H1 (cell line): ENCODE data around the gene KCNB1. TPM values are rescaled to one million over a fixed set of nuclear protein-coding genes. Genes with fewer than 3 reads are reported as not detected.

ENCODE experiments used
- CTCF ChIA-PET: fragments of 300-600 bp; sonication (Branson Sonifier 250); formaldehyde crosslinking; loops from one replicate; lab custom pipeline; 2021; ENCODE audit not compliant: partially characterized antibody; lab: Charles Lee
- POLR2A ChIA-PET: fragments of 300-600 bp; sonication (Branson Sonifier 250); formaldehyde crosslinking; loops from one replicate; lab custom pipeline; 2021; ENCODE audit warnings: inconsistent platforms; ENCODE audit not compliant: partially characterized antibody; lab: Charles Lee
- DNase-seq, 2 experiments: peaks; one replicate each; pipeline versions ENCODE4 v3.0.0 to v3.0.0-alpha.2; 2010 to 2022; ENCODE audit warnings: low spot score in 2 of 2, low read depth in 1 of 2, mixed read lengths in 1 of 2
- FAIRE-seq: peaks from 2 replicates; lab custom pipeline; 2011; peaks lifted over from hg19 to GRCh38; lab: Jason Lieb, UNC
- H2AFZ ChIP-seq: 2 replicates; pipeline ENCODE4 v1.8.1; 2012; ENCODE audit warnings: low read length, inconsistent platforms
- H2AK5ac ChIP-seq: 2 replicates; pipeline ENCODE4 v1.6.1; 2013; ENCODE audit warnings: low read depth, low read length
- H2BK120ac ChIP-seq: replicated peaks from 2 replicates; pipeline ENCODE3; 2013; ENCODE audit warnings: low read depth, low read length, inconsistent platforms
- H2BK12ac ChIP-seq: 2 replicates; pipeline ENCODE4 v1.6.1; 2013; ENCODE audit warnings: low read depth, low read length
- H2BK15ac ChIP-seq: 2 replicates; pipeline ENCODE4 v1.6.1; 2013; ENCODE audit warnings: low read length
- H2BK20ac ChIP-seq: 2 replicates; pipeline ENCODE4 v1.6.1; 2013; ENCODE audit warnings: low read length
- H2BK5ac ChIP-seq: 2 replicates; pipeline ENCODE4 v1.6.1; 2013; ENCODE audit warnings: low read depth, low read length
- H3K14ac ChIP-seq: 2 replicates; pipeline ENCODE4 v1.6.1; 2013; ENCODE audit warnings: inconsistent platforms; ENCODE audit not compliant: insufficient read length
- H3K18ac ChIP-seq: 2 replicates; pipeline ENCODE4 v1.6.1; 2013; ENCODE audit warnings: low read length; ENCODE audit errors: extremely low read depth
- H3K23ac ChIP-seq: 2 replicates; pipeline ENCODE4 v1.6.1; 2013; ENCODE audit warnings: inconsistent platforms; ENCODE audit not compliant: insufficient read length
- H3K23me2 ChIP-seq: 2 replicates; pipeline ENCODE4 v1.6.1; 2013; ENCODE audit warnings: low read depth, low read length
- H3K27ac ChIP-seq: 2 replicates; pipeline ENCODE4 v1.6.1; 2011; ENCODE audit warnings: low read depth, low read length, inconsistent platforms
- H3K27me3 ChIP-seq, 4 experiments: replicated peaks in 1 of 4; 1 replicate in 1 of 4; 2 replicates in 3 of 4; pipeline versions ENCODE4 v1.6.1 to v1.8.1; 2011 to 2013; ENCODE audit warnings: low read length in 3 of 4, mild to moderate bottlenecking in 3 of 4, inconsistent platforms in 2 of 4, mixed read lengths in 2 of 4, moderate library complexity in 1 of 4; ENCODE audit not compliant: control insufficient read depth in 3 of 4, insufficient read depth in 3 of 4; ENCODE audit errors: extremely low read depth in 1 of 4
- H3K36me3 ChIP-seq, 4 experiments: 2 replicates each; pipeline versions ENCODE4 v1.6.1 to v1.8.1; 2011 to 2013; ENCODE audit warnings: mild to moderate bottlenecking in 4 of 4, low read length in 3 of 4, moderate library complexity in 2 of 4, control low read depth in 1 of 4, inconsistent platforms in 1 of 4; ENCODE audit not compliant: insufficient read depth in 4 of 4, control insufficient read depth in 2 of 4
- H3K4ac ChIP-seq: replicated peaks from 2 replicates; pipeline ENCODE3; 2013; ENCODE audit warnings: low read length, low read depth, mixed read lengths, inconsistent platforms; ENCODE audit not compliant: insufficient read length
- H3K4me1 ChIP-seq, 4 experiments: replicated peaks in 1 of 4; 1 replicate in 1 of 4; 2 replicates in 3 of 4; pipeline versions ENCODE4 v1.6.1 to v1.8.1; 2011 to 2013; ENCODE audit warnings: low read length in 3 of 4, inconsistent platforms in 2 of 4, mixed read lengths in 1 of 4; ENCODE audit not compliant: insufficient read depth in 4 of 4, control insufficient read depth in 3 of 4
- H3K4me2 ChIP-seq, 2 experiments: 2 replicates each; pipeline versions ENCODE4 v1.6.1 to v1.8.1; 2011 to 2013; ENCODE audit warnings: low read depth in 2 of 2, low read length in 2 of 2, control low read depth in 1 of 2, inconsistent platforms in 1 of 2, mild to moderate bottlenecking in 1 of 2; ENCODE audit not compliant: insufficient read depth in 1 of 2
- H3K4me3 ChIP-seq, 4 experiments: fragments of 200-600, 300-600 bp in 1 of 4; sonication (generic), shearing (Covaris generic), sonication (Bioruptor Twin) in 1 of 4; 2 replicates each; pipeline versions ENCODE4 v1.5.1 to v1.8.1; 2011 to 2016; ENCODE audit warnings: low read length in 4 of 4, low read depth in 3 of 4, control low read depth in 2 of 4, inconsistent platforms in 2 of 4, mild to moderate bottlenecking in 2 of 4, mixed read lengths in 1 of 4, moderate library complexity in 1 of 4; ENCODE audit not compliant: insufficient read depth in 2 of 4; ENCODE audit errors: extremely low read depth in 1 of 4
- H3K56ac ChIP-seq: replicated peaks from 2 replicates; pipeline ENCODE3; 2013; ENCODE audit warnings: low read depth, mild to moderate bottlenecking, mixed read lengths, low read length, inconsistent platforms; ENCODE audit not compliant: insufficient read length
- H3K79me1 ChIP-seq: 2 replicates; pipeline ENCODE4 v1.6.1; 2013; ENCODE audit warnings: low read depth, low read length, control low read depth
- H3K79me2 ChIP-seq, 2 experiments: 2 replicates each; pipeline versions ENCODE4 v1.6.1 to v1.8.1; 2012 to 2013; ENCODE audit warnings: low read length in 2 of 2, mild to moderate bottlenecking in 2 of 2, inconsistent platforms in 1 of 2; ENCODE audit not compliant: insufficient read depth in 2 of 2, control insufficient read depth in 1 of 2
- H3K9ac ChIP-seq, 4 experiments: replicated peaks in 1 of 4; 1 replicate in 1 of 4; 2 replicates in 3 of 4; pipeline versions ENCODE4 v1.6.1 to v1.8.1; 2011 to 2013; ENCODE audit warnings: low read depth in 3 of 4, low read length in 3 of 4, control low read depth in 2 of 4, mild to moderate bottlenecking in 2 of 4, moderate library complexity in 2 of 4, inconsistent platforms in 1 of 4; ENCODE audit errors: extremely low read depth in 1 of 4
- H3K9me3 ChIP-seq, 2 experiments: 2 replicates each; pipeline versions ENCODE4 v1.6.1 to v1.8.1; 2012 to 2013; ENCODE audit warnings: mild to moderate bottlenecking in 2 of 2, moderate library complexity in 2 of 2, control low read depth in 1 of 2, inconsistent platforms in 1 of 2, low read depth in 1 of 2, low read length in 1 of 2, mixed read lengths in 1 of 2; ENCODE audit not compliant: insufficient read depth in 2 of 2
- H4K20me1 ChIP-seq, 2 experiments: replicated peaks in 1 of 2; 2 replicates each; pipeline versions ENCODE3 to v1.8.1; 2011 to 2013; ENCODE audit warnings: inconsistent platforms in 2 of 2, low read length in 2 of 2, mild to moderate bottlenecking in 1 of 2; ENCODE audit not compliant: insufficient read depth in 2 of 2, control insufficient read depth in 1 of 2
- H4K5ac ChIP-seq: 2 replicates; pipeline ENCODE4 v1.6.1; 2013; ENCODE audit warnings: low read length, low read depth, mixed read lengths, inconsistent platforms; ENCODE audit not compliant: insufficient read length
- H4K8ac ChIP-seq: 2 replicates; pipeline ENCODE4 v1.8.0; 2013; ENCODE audit warnings: mild to moderate bottlenecking, moderate library complexity, low read length, inconsistent platforms; ENCODE audit not compliant: insufficient read depth; ENCODE audit errors: extremely low read depth
- H4K91ac ChIP-seq: replicated peaks from 2 replicates; pipeline ENCODE3; 2013; ENCODE audit warnings: low read length, mixed read lengths, inconsistent platforms; ENCODE audit not compliant: insufficient read length
- CBX5 ChIP-seq: fragments of 300-800, 300-1000 bp; sonication (generic); IDR thresholded peaks from 2 replicates; pipeline ENCODE4 v1.7.1; 2016; ENCODE audit warnings: antibody characterized with exemption, low read length, low read depth
- EGR1 ChIP-seq: IDR thresholded peaks from 2 replicates; pipeline ENCODE4 v1.6.1; 2011; ENCODE audit warnings: low read depth, low read length, borderline replicate concordance
- HDAC2 ChIP-seq, 2 experiments: fragments of 300-600 bp in 1 of 2; sonication (generic) in 1 of 2; IDR thresholded peaks; 2 replicates each; pipeline ENCODE4 v1.6.1; 2011 to 2012; ENCODE audit warnings: low read depth in 2 of 2, low read length in 2 of 2, mild to moderate bottlenecking in 2 of 2, moderate library complexity in 2 of 2, borderline replicate concordance in 1 of 2, inconsistent platforms in 1 of 2
- HDAC6 ChIP-seq: IDR thresholded peaks from one replicate; pipeline ENCODE4 v1.7.1; 2012; ENCODE audit warnings: low read depth, mild to moderate bottlenecking, inconsistent platforms, low read length, moderate library complexity
- KDM4A ChIP-seq: IDR thresholded peaks from one replicate; pipeline ENCODE4 v1.7.1; 2012; ENCODE audit warnings: low read depth, mild to moderate bottlenecking, moderate library complexity, low read length, inconsistent platforms; ENCODE audit not compliant: severe bottlenecking
- PHF8 ChIP-seq: fragments of 200-600 bp; sonication (generic); conservative IDR thresholded peaks from 2 replicates; pipeline ENCODE4 v1.7.1; 2012; ENCODE audit warnings: low read depth, mild to moderate bottlenecking, inconsistent platforms, low read length, moderate library complexity
- RAD21 ChIP-seq, 2 experiments: IDR thresholded peaks in 1 of 2; conservative IDR thresholded peaks in 1 of 2; 2 replicates each; pipeline ENCODE4 v1.6.1; 2011; ENCODE audit warnings: low read depth in 2 of 2, low read length in 2 of 2, improper control_type of control experiment in 1 of 2, inconsistent platforms in 1 of 2, mild to moderate bottlenecking in 1 of 2, moderate library complexity in 1 of 2
- RBBP5 ChIP-seq: IDR thresholded peaks from 2 replicates; pipeline ENCODE4 v1.7.1; 2012; ENCODE audit warnings: low read depth, mild to moderate bottlenecking, inconsistent platforms, low read length, moderate library complexity, borderline replicate concordance
- RFX5 ChIP-seq: IDR thresholded peaks from 2 replicates; pipeline ENCODE4 v1.6.1; 2011; ENCODE audit warnings: low read depth, low read length, improper control_type of control experiment, borderline replicate concordance
- SP2 ChIP-seq: IDR thresholded peaks from 2 replicates; pipeline ENCODE4 v1.6.1; 2012; ENCODE audit warnings: mild to moderate bottlenecking, low read length, inconsistent platforms
- SUZ12 ChIP-seq: fragments of 200-600 bp; sonication (generic); IDR thresholded peaks from 2 replicates; pipeline ENCODE4 v1.6.1; 2012; ENCODE audit warnings: mild to moderate bottlenecking, inconsistent platforms, low read length, moderate library complexity, mixed read lengths
- WGBS, 2 experiments: shearing (Covaris generic) in 1 of 2; methylation state at CpG; one replicate each; pipeline versions ENCODE4 v1.1.6 to v1.1.7; 2013 to 2015; ENCODE audit warnings: low lambda C conversion rate in 2 of 2, mixed read lengths in 2 of 2, inconsistent platforms in 1 of 2, low coverage in 1 of 2, missing lambda C conversion rate in 1 of 2; ENCODE audit not compliant: insufficient replicate concordance in 2 of 2, insufficient coverage in 1 of 2, insufficient read length in 1 of 2; ENCODE audit errors: extremely low coverage in 1 of 2, missing lambda C conversion rate in 1 of 2; 5-methylcytosine and 5-hydroxymethylcytosine counted together
- polyA plus RNA-seq, 7 experiments: library from polyadenylated mRNA; depleted of rRNA in 3 of 7; stranded (reverse) in 5 of 7; unstranded in 2 of 7; fragments of >200 nt in 5 of 7; fragments of 200-250 nt in 2 of 7; gene quantifications; 1 replicate in 5 of 7; 2 replicates in 1 of 7; 4 replicates in 1 of 7; pipeline versions ENCODE4 v1.2.1 to v1.2.3, GENCODE V29; 2011 to 2013; ENCODE audit warnings: missing spikeins in 2 of 7, mixed read lengths in 2 of 7
- total RNA-seq: library from RNA; stranded (reverse); fragmentation: NEBNext Ultra II Directional; extraction: Animal tissue kit (Norgen Biotek cat#: 25700); gene quantifications from 2 replicates; pipeline ENCODE4 v1.2.1, GENCODE V29; 2021
- TF ChIP-seq, protein P1 (sequence below): IDR thresholded peaks from 2 replicates; pipeline ENCODE4 v1.6.1; 2011; ENCODE audit warnings: low read length, improper control_type of control experiment

The KCNB1 gene
- total and polyA plus RNA-seq, 2 of the 8 experiments (the other 6 are each of a cell fraction or from before 2014, with no cell fraction given) = 0.58 to 0.67 TPM

DNA sequence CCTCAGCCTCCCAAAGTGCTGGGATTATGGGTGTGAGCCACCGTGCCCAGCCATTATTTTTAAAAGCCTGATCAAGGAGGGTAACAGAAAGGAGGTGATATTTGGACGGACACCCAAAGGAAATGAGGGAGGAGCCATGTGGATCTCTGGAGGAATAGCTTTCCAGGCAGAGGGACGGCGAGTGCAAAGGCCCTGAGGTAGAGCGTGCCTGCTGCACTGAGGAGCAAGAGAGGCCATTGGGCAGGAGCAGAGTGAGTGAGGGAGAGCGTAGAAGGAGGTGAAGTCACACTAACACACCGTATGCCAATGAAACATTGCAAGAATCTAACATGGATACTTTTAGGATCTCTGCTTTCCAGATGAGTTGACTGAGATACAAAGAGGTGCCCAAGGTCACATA, 145.7 kb downstream of the KCNB1 start:
- Histone ChIP-seq H3K4me1 (no peaks in the 10 kb centered on the region), H3K18ac (no peak overlapping the region), H4K5ac (no peak overlapping the region), H3K9me3 (no peaks in the 10 kb centered on the region), H3K4me3 (no peak overlapping the region), H3K36me3 (no peaks in the 10 kb centered on the region), H3K27me3 (no peaks in the 10 kb centered on the region), H3K23ac (no peak overlapping the region), H3K14ac (no peak overlapping the region), H3K27ac (no peak overlapping the region), H2AFZ (no peak overlapping the region), H2BK12ac (no peak overlapping the region), H2BK120ac (no peak overlapping the region), H2BK15ac (no peak overlapping the region), H2BK5ac (no peak overlapping the region), H3K56ac (no peak overlapping the region), H3K9ac (no peak overlapping the region), H3K4me2 (no peak overlapping the region), H4K8ac (no peak overlapping the region), H2BK20ac (no peak overlapping the region), H3K79me2 (no peaks in the 10 kb centered on the region), H3K79me1 (no peaks in the 10 kb centered on the region), H3K23me2 (0 out of 2 replicates have a peak, but pooled peaks cover 2% of the 10 kb centered on the region), H4K91ac (no peak overlapping the region), H2AK5ac (no peak overlapping the region), H3K4ac (no peak overlapping the region), H4K20me1 (no peaks in the 10 kb centered on the region)
- CTCF ChIA-PET = interaction anchor here (0.5 to 13.1 kb wide), 21 partner anchors 9 to 480 kb away, joined by 3 to 126 read pairs (median 5); partner anchors contain the start of gene KCNB1
- POLR2A ChIA-PET = interaction anchor here (0.6 to 1.3 kb wide), 3 partner anchors 44 to 200 kb away, joined by 3 read pairs; no protein-coding TSS in a partner anchor
- DNase-seq = no peak
- WGBS, 2 experiments = 90% methylated on average over 7 of the region's 7 CpGs; no CpG with 5 or more reads in 1 of the 2 experiments
- FAIRE-seq = no peak
- TF ChIP-seq EGR1 = no peak
- no peak for TF ChIP-seq HDAC6
- TF ChIP-seq RFX5 = no peak
- no peak for TF ChIP-seq SP2
- TF ChIP-seq, protein P1, sequence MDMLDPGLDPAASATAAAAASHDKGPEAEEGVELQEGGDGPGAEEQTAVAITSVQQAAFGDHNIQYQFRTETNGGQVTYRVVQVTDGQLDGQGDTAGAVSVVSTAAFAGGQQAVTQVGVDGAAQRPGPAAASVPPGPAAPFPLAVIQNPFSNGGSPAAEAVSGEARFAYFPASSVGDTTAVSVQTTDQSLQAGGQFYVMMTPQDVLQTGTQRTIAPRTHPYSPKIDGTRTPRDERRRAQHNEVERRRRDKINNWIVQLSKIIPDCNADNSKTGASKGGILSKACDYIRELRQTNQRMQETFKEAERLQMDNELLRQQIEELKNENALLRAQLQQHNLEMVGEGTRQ = no peak
- no peak for TF ChIP-seq CBX5
- TF ChIP-seq RBBP5 = no peak
- no peak for TF ChIP-seq RAD21 (IDR thresholded peaks at IDR 0.05 in 1 of 2, conservative IDR thresholded peaks at IDR 0.05 in 1 of 2; ENCODE audit: low read depth in 2 of 2, low read length in 2 of 2)
- no peak for TF ChIP-seq KDM4A
- no peak for TF ChIP-seq HDAC2 (IDR thresholded peaks at IDR 0.05; ENCODE audit: borderline replicate concordance in 1 of 2, low read depth in 2 of 2, low read length in 2 of 2)
- TF ChIP-seq SUZ12 = no peak
- no peak for TF ChIP-seq PHF8
